ENCODE measurements around the gene CCDC57.

CCDC57 gene

GRCh38 chr17:82243648-82244412 is 31.2 kb upstream of the CCDC57 start:
- Histone ChIP-seq H3K36me3 (ENCODE audit: insufficient read depth) (peaks cover 7% of the 10 kb centered on the region; the same call in 1 of the 2 replicates), H4K20me1 (ENCODE audit: insufficient read depth) (no peaks in the 10 kb centered on the region), H3K4me2 (no peak overlapping the region)

GRCh38 chr17:82242977-82243647 is 30.5 kb upstream of the CCDC57 start:
- Histone ChIP-seq H4K20me1 (ENCODE audit: insufficient read depth) (no peaks in the 10 kb centered on the region), H3K36me3 (ENCODE audit: insufficient read depth) (peaks cover 3% of the 10 kb centered on the region; the same call in 1 of the 2 replicates), H3K27ac (no peak overlapping the region), H3K4me2 (no peak overlapping the region), H3K9ac (no peak overlapping the region), H3K4me3 (IDR thresholded peaks at IDR 0.05; ENCODE audit: insufficient read depth, low read depth, low read length) (no peak overlapping the region), H2AFZ (ENCODE audit: low read depth) (no peak overlapping the region), H3K4me1 (ENCODE audit: low read depth, poor library complexity, severe bottlenecking) (peaks cover 17% of the 10 kb centered on the region), H3K27me3 (ENCODE audit: insufficient read depth, low read depth) (no peaks in the 10 kb centered on the region), H3K79me2 (ENCODE audit: insufficient read depth, low read depth) (no peaks in the 10 kb centered on the region; the same call in 1 of the 2 replicates)
- no peak for TF ChIP-seq CTCF (conservative IDR thresholded peaks at IDR 0.05; ENCODE audit: low read depth, low read length)

More at GRCh38 chr17:82243648-82244412, 31.2 kb upstream of the CCDC57 start:
- Histone ChIP-seq H3K4me1 (ENCODE audit: low read depth, poor library complexity, severe bottlenecking) (peaks cover 10% of the 10 kb centered on the region), H3K4me3 (IDR thresholded peaks at IDR 0.05; ENCODE audit: insufficient read depth, low read depth, low read length) (no peak overlapping the region), H3K27me3 (ENCODE audit: insufficient read depth, low read depth) (no peaks in the 10 kb centered on the region), H3K9ac (no peak overlapping the region), H3K79me2 (ENCODE audit: insufficient read depth, low read depth) (no peaks in the 10 kb centered on the region; the same call in 1 of the 2 replicates), H3K27ac (no peak overlapping the region), H2AFZ (ENCODE audit: low read depth) (no peak overlapping the region)
- no peak; the same call in 1 of the 2 replicates for TF ChIP-seq CTCF (conservative IDR thresholded peaks at IDR 0.05; ENCODE audit: low read depth, low read length)

- Histone ChIP-seq H3K79me2 (ENCODE audit: insufficient read depth, low read depth) (no peaks in the 10 kb centered on the region; the same call in 1 of the 2 replicates), H3K4me2 (no peak overlapping the region), H4K20me1 (ENCODE audit: insufficient read depth) (no peaks in the 10 kb centered on the region)
Observed at GRCh38 chr17:82242698-82242976, 30.0 kb upstream of the CCDC57 start.

More at GRCh38 chr17:82242698-82242976, 30.0 kb upstream of the CCDC57 start:
- TF ChIP-seq CTCF (conservative IDR thresholded peaks at IDR 0.05; ENCODE audit: low read depth, low read length): no peak
- Histone ChIP-seq H3K27me3 (ENCODE audit: insufficient read depth, low read depth) (no peaks in the 10 kb centered on the region), H3K4me1 (ENCODE audit: low read depth, poor library complexity, severe bottlenecking) (peaks cover 21% of the 10 kb centered on the region), H3K4me3 (IDR thresholded peaks at IDR 0.05; ENCODE audit: insufficient read depth, low read depth, low read length) (no peak overlapping the region), H2AFZ (ENCODE audit: low read depth) (no peak overlapping the region), H3K36me3 (ENCODE audit: insufficient read depth) (no peaks in the 10 kb centered on the region; the same call in 1 of the 2 replicates), H3K9ac (no peak overlapping the region), H3K27ac (no peak overlapping the region)
